ENCODE results near the gene CYSRT1.

Gene CYSRT1

DNA sequence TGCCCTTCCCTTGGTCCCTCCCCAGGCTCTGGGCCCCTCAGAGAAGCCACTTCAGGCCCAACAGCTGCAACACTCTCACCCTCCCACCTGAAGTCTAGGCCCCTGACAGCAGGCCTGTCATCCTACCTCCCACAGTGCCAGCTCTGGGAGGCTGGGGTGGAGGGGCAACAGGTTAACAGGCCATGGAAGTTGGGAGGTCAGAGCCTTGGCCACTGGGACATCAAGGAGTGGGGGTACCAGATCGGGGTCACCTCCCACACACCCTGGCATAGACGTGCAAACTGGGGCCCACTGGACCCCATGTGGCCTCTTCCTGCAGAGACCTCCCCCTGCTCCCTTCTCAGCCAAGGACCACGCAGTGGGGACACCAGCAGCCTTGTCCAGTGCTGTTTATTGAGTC lies 33.7 kb upstream of the CYSRT1 start:
- no peak for DNase-seq

GRCh38 chr9:137191691-137192447 lies 33.1 kb upstream of the CYSRT1 start:
- no peak for DNase-seq

DNA sequence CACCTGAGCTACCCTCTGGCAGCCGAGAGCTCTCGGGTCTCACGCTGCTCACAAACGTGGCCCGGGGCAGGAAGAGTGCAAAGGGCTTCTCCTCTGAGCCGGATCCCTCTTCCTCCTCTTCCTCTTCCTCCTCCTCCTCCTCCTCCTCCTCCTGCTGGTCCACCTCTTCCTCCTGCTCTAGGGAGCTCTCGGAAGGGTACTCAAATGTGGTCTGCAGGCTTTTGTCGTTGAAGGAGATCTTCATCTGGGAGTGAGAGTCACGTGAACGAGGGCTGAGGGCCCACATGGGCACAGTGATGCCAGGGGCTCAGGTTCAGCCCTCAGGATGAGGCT lies 32.6 kb upstream of the CYSRT1 start:
- DNase-seq = no peak

DNA sequence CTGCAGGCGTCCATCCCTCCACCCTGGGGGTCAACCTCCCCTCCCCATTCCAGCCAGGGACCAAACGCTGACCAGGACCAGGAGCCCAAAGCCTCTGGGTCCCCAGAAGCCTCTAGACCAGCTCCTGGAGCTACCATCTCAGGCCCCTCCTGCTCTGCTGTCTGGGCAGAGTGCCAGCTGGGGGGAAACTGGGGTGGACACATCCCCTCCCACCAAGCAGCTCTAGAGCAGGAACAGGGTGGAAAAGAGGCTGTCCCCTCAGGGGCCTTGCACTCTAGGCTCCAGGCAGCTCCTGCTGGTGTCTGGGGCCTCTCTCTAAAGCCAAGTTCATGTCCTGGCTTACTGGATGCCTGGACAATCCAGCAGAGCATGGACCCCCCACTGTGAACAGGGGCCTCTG lies 32.1 kb upstream of the CYSRT1 start:
- DNase-seq = no peak

DNA sequence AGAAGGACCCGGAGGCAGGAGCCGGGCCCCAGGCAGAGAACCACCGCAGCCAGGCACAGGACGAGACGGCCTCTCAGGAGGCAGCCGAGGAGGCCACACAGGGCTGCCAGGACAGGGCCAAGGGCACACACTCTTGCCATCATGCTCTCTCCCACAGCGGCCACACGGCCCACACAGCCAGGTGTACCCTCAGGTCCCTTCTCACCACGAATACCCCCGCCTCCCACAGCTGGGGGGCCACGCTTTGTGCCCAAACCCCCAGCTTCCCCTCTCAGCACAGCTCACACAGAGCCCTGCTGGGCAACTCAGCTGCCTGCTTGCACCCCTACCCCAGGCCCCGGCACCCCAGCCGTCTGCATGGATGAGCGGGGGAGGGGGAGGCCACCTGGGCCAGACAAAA lies 31.2 kb upstream of the CYSRT1 start:
- no peak for DNase-seq

- no peak for DNase-seq
Measured at GRCh38 chr9:137194388-137194787, 30.6 kb upstream of the CYSRT1 start.

DNA sequence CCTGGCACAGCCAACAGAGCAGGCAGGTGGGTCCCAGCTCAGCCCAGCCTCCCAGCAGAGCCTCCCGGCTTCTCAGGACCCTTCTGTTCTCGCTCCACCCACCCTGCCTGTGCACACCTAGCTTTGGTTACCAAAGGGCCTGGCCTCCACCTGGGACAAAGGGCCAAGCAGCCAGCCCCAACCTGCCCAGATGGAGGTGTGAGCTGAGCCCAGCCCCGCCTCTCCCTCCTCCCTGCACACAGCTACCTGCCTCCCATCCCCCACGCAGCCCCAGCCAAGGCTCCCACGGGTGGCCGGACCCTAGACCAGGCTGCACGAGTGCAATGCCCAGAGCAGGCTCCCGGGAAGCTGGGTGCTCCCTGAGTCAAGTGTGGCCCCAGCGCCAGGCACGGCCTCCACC lies 30.1 kb upstream of the CYSRT1 start:
- no peak for DNase-seq

GRCh38 chr9:137195525-137196220 lies 29.3 kb upstream of the CYSRT1 start:
- no peak for DNase-seq

DNA sequence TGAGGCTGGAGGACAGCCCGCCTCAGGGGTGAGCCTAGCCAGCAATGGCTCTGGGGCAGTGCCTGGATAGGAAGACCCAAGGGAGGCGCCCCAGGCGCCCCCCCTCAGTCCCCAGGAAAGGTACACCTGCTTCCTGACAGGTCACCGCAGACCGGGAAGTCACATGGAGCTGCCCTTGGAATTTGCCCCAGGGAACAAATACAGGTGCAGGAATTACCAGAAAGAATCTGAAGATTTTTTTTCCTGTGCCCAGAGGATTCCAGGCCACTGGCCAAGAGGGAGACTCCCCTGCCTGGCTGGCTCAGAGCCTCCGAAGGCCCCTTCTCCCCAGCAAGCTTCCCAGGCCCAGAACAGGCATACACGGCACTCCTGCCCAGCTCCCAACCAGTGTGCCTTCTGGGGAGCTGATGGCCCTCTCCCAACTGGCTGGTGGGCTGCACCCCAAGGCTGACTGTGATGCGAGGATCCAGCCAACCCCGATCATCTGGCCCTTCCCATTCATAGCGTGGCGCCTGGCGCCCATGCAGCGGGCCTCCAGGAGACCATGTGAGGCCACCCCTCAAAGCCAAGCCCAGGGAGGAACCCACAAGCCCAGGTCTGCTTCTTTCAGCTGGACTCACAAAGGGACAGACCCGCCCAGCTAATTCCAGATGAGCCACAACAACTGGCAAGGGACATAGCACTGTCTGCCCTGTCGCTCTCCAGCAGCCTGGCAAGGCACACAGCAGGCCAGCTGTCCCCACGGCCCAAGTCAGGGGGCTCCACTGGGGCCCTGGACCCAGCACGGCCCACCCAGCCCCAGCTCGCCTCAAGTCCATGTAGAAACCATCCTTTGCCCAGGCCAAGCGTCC lies 26.7 kb upstream of the CYSRT1 start:
- no peak for DNase-seq

DNA sequence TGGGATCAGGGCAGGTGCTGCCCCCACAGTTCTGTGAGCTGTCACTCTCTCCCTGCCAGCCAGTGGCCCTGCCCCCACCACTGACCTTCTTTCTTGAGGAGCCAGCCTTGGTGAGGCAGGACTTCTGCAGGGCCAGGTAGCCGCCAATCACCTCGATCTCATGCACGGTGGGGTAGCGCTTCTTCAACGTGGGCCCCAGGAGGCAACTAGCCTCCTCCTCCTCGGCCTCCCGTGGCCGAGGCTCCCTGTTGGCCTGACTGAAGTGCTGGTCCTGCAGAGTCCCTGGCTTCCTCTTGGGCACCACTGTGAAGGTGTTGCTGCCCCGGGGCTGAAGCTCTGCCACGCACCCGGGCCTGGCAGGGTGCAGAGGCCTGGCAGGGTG lies 26.1 kb upstream of the CYSRT1 start:
- DNase-seq = no peak

GRCh38 chr9:137199411-137200121 lies 25.4 kb upstream of the CYSRT1 start:
- no peak for DNase-seq

DNA sequence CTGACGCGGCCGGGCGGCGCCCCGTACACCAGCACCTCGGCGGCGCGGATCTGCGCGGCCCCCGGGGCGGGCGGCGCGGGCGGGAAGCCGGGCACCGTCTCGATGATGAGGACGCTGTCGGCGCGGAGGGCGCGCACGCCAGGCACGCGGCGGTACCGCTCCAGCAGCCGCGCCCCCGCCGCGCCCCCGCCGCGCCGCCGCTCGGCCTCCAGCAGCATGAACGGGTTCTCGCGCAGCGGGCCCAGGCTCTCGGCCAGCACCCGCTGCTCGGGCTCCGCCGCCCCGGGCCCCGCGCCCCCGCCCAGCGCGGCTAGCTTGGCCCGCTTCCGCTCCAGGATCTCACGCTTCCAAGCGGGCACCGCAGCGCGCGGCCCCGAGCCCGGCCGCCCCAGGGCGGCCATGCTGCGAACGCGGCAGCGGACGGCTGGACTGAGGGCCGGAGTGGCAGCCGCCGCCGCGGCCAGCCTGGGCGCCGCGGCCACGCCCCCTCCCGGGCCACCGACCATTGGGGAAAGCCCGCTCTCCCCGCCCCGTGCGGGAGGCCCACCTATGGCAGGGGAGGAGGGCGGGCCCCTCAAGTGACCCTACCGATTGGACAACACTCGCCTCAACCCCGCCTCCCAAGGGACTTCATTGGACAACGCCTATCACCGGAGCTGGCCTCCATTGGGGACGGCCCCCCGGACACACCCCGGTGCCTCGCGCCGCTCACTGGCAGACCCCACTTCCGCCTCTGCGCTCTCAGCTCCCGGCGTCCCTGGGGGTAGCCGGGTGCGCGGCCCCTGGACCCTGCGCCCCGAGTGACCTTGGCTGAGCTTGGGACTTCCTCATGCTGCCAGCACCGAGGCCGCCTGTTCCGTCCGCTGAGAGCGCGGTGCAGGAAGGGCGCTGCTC lies 24.4 kb upstream of the CYSRT1 start, which contains the start of gene TPRN:
TSS of gene TPRN (minus strand) at position 431 of the 894 bp plus-strand sequence. CDS start at position 401, 30 bp downstream.
- DNase-seq = peak; percentile 98

DNA sequence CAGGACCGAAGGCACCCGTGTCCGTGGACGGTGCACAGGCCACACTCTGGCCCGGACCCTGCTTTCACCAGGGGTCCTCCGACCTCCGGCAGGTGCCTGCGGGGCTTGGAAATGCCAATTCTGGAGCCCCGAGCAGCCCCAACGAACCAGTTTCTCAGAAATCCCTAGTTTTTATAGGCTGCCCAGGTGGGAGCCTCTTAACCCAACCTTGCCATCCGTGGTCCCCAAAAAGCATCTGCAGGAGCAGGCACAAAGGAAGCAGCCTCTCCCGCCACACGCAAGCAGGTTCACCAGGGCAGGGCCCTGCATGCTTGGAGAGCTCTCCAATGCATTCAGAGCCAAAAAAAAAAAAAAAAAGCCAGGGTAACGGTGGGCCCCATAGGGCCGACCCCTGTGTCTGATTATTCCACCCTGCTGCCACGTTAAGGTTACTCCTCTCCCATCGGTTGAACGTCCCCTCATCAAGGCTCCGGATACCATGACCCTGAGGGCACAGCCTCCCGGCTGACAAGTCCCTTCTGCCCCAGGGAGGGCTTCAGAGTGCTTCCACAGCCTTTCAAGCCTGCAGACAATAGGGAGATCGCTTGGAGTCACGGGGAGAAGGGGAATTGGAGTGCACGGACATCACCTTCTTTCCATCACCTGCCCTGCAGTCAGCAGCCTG lies 23.6 kb upstream of the CYSRT1 start:
- DNase-seq = no peak

DNA sequence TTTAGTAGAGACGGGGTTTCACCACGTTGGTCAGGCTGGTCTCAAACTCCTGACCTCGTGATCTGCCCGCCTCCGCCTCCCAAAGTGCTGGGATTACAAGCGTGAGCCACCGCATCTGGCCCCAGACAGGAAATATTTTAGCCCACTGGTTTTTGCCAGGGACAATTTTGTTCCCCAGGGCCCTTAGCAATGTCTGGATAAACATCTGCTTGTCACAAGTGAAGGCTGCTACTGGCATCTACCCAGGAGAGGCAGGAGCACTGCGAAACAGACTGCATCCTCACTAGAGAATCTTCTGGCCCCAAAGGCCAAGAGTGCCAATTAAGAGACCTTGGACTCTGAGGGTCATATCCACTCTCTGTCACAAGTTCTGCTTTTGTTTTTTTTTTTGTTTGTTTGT lies 22.0 kb upstream of the CYSRT1 start:
- DNase-seq = no peak

- no peak for DNase-seq
Measured at GRCh38 chr9:137204731-137205125, 20.2 kb upstream of the CYSRT1 start.

DNA sequence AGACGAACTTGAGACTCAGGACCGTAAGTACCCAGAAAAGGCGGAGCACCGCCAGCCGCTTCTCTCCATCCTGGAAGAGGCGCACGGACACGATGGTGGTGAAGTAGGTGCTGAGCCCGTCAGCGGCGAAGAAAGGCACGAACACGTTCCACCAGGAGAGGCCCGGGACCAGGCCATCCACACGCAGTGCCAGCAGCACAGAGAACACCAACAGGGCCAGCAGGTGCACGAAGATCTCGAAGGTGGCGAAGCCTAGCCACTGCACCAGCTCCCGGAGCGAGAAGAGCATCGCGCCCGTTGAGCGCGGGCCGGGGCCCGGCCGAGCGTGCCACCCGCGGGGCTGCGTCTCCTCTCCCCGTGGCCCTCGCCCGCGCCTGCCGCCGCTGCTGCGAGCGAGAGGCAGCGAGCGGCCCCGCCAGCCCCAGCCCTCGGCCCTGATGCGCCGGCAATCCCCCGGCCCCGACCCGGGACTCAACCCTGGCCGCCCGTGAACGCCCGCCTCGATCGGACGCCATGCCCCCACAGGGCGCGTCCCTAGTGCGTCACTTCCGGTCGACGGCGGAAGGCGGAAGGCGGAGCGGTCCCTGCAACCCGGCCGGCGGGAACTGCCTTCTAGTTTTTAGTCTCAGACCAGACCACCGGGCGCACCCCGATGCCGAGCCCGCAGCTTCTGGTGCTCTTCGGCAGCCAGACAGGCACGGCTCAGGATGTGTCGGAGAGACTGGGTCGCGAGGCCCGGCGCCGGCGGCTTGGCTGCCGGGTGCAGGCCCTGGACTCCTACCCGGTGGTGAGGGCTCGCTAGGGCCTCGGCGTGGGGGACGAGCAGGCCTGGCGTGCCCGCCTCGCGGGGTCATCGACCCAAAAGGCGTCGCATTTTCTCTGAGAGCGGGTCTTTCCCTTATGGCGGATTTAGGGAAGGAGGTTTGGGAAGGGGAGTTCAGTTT lies 19.6 kb upstream of the CYSRT1 start, which contains the start of the genes NDOR1 and TMEM203:
TSS of gene NDOR1 (plus strand) at position 575 of the 944 bp plus-strand sequence. CDS start at position 653, 78 bp downstream.
TSS of gene TMEM203 (minus strand) at position 523 of the 944 bp plus-strand sequence. CDS start at position 289, 234 bp downstream.
- DNase-seq = peak; percentile 92

DNA sequence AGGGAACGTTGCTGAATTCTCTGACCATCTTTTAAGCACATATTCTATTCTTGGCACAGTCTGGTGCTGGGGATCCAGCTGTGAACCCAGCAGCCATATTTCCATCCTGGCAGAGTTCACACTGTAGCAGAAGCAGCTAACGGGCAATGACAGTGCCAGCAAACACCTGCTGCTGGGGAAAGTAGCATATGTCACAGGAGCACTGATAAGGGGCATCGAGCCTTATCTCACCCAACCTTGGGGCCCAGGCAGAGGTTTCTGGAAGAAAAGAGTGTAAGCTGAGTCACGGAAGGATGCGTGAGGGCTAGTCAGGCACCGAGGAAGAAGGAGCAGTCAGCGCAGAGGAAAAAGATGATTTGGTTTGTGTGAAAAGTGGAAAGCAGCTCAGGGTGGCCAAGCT lies 18.4 kb upstream of the CYSRT1 start:
- DNase-seq = no peak

DNA sequence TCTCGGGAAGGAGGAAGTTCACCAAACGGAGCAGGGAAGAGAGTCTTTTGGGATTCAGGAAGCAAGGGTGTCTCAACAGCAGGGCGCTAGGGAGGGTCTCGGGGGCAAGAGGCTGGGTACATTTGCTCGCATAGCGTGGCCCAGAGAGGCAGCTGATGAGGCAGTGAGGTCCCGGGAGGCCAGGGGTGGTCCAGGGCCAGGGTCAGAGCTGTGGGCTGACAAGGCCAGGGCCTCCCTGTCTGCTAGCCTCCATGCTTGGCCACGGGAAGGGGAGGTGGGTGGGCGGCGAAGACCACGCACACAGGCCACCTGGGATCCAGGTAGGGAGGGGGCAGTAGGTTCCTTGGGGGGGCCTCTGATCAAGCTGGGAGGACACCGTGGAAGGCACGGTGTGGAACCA lies 13.4 kb upstream of the CYSRT1 start:
- no peak for DNase-seq

GRCh38 chr9:137212520-137212919 lies 12.5 kb upstream of the CYSRT1 start:
- no peak for DNase-seq
